HUES64 (cell line): ENCODE results near the gene MT1X.
"Not testable (repeated sequence)": the region's sequence is repeated elsewhere in the genome, so short reads cannot be mapped to it uniquely, and the experiment has no call there.

Source experiments
- H3K27ac ChIP-seq: 2 replicates; pipeline ENCODE4 v1.7.0; 2013; ENCODE audit warnings: low read depth, low read length, inconsistent platforms
- H3K27me3 ChIP-seq: 2 replicates; pipeline ENCODE4 v1.6.1; 2013; ENCODE audit warnings: mild to moderate bottlenecking, low read length; ENCODE audit not compliant: insufficient read depth
- H3K36me3 ChIP-seq: 2 replicates; pipeline ENCODE4 v1.6.1; 2013; ENCODE audit warnings: mild to moderate bottlenecking, low read length; ENCODE audit not compliant: insufficient read depth
- H3K4me1 ChIP-seq: 2 replicates; pipeline ENCODE4 v1.6.1; 2013; ENCODE audit warnings: mild to moderate bottlenecking, low read length, moderate library complexity; ENCODE audit not compliant: insufficient read depth
- H3K4me3 ChIP-seq: 2 replicates; pipeline ENCODE4 v1.5.1; 2013; ENCODE audit warnings: mild to moderate bottlenecking, low read length, moderate library complexity
- H3K9ac ChIP-seq: 2 replicates; pipeline ENCODE4 v1.6.1; 2013; ENCODE audit warnings: mild to moderate bottlenecking, low read depth, low read length
- H3K9me3 ChIP-seq: 2 replicates; pipeline ENCODE4 v1.6.1; 2013; ENCODE audit warnings: low read depth, low read length; ENCODE audit not compliant: insufficient read depth
- WGBS: fragments of 150-250, 120-280 bp; methylation state at CpG from one replicate; pipeline ENCODE4 v1.1.7; 2013; ENCODE audit warnings: missing lambda C conversion rate; 5-methylcytosine and 5-hydroxymethylcytosine counted together

Gene MT1X

GRCh38 chr16:56717532-56717931, 35.3 kb downstream of the MT1X start:
- WGBS = 87% methylated on average over 2 of the region's 2 CpGs
- H3K4me3 ChIP-seq, H3K36me3 ChIP-seq, H3K9ac ChIP-seq, H3K27ac ChIP-seq, H3K4me1 ChIP-seq, H3K9me3 ChIP-seq: not testable (repeated sequence)
- H3K27me3 ChIP-seq = peaks cover 14% of the 10 kb centered on the region

- Histone ChIP-seq H3K27ac (no peak overlapping the region), H3K9me3 (no peaks in the 10 kb centered on the region), H3K27me3 (peaks cover 9% of the 10 kb centered on the region; the same call in 1 of the 2 replicates), H3K36me3 (no peaks in the 10 kb centered on the region), H3K4me3 (no peak overlapping the region), H3K4me1 (no peaks in the 10 kb centered on the region), H3K9ac (no peak overlapping the region)
- WGBS = 80% methylated on average over 4 of the region's 5 CpGs
Observed at GRCh38 chr16:56722200-56722842, 40.1 kb downstream of the MT1X start.

- WGBS = 85% methylated on average over 3 of the region's 3 CpGs
Observed at GRCh38 chr16:56724191-56724590, 41.9 kb downstream of the MT1X start.

GRCh38 chr16:56726283-56726682, 44.0 kb downstream of the MT1X start:
- peaks cover 7% of the 10 kb centered on the region; the same call in 1 of the 2 replicates for H3K27me3 ChIP-seq
- H3K4me3 ChIP-seq = no peak overlapping the region
- no peak overlapping the region for H3K9ac ChIP-seq
- no peaks in the 10 kb centered on the region for H3K36me3 ChIP-seq
- H3K4me1 ChIP-seq = peaks cover 6% of the 10 kb centered on the region; the same call in 1 of the 2 replicates
- 85% methylated on average over 2 of the region's 2 CpGs for WGBS
- H3K9me3 ChIP-seq = no peaks in the 10 kb centered on the region
- H3K27ac ChIP-seq = no peak overlapping the region

More at GRCh38 chr16:56724191-56724590, 41.9 kb downstream of the MT1X start:
- H3K36me3 ChIP-seq = no peaks in the 10 kb centered on the region
- no peak overlapping the region for H3K27ac ChIP-seq
- no peaks in the 10 kb centered on the region for H3K9me3 ChIP-seq
- H3K4me1 ChIP-seq = peaks cover 4% of the 10 kb centered on the region; the same call in 1 of the 2 replicates
- H3K9ac ChIP-seq = no peak overlapping the region
- H3K27me3 ChIP-seq = peaks cover 7% of the 10 kb centered on the region; the same call in 1 of the 2 replicates
- no peak overlapping the region for H3K4me3 ChIP-seq

- no peak overlapping the region for H3K4me3 ChIP-seq
- H3K27me3 ChIP-seq = peaks cover 6% of the 10 kb centered on the region; the same call in 1 of the 2 replicates
- H3K27ac ChIP-seq = no peak overlapping the region
- H3K4me1 ChIP-seq = peaks cover 6% of the 10 kb centered on the region; the same call in 1 of the 2 replicates
- no peaks in the 10 kb centered on the region for H3K36me3 ChIP-seq
- no peaks in the 10 kb centered on the region for H3K9me3 ChIP-seq
- WGBS = 86% methylated on average over 6 of the region's 6 CpGs
- H3K9ac ChIP-seq = no peak overlapping the region
Observed at GRCh38 chr16:56726926-56727325, 44.7 kb downstream of the MT1X start.

GRCh38 chr16:56728027-56728426, 45.8 kb downstream of the MT1X start:
- Histone ChIP-seq H3K4me1 (peaks cover 6% of the 10 kb centered on the region; the same call in 1 of the 2 replicates), H3K27ac (no peak overlapping the region), H3K9ac (no peak overlapping the region), H3K36me3 (no peaks in the 10 kb centered on the region), H3K9me3 (no peaks in the 10 kb centered on the region), H3K4me3 (no peak overlapping the region), H3K27me3 (no peaks in the 10 kb centered on the region; the same call in 1 of the 2 replicates)
- WGBS = 89% methylated on average over 1 of the region's 1 CpG

- Histone ChIP-seq H3K9ac (peak overlapping the region; percentile 79), H3K27ac (peak overlapping the region; percentile 34; the same call in 1 of the 2 replicates), H3K4me3 (peak overlapping the region; percentile 93), H3K4me1 (peaks cover 6% of the 10 kb centered on the region; the same call in 1 of the 2 replicates), H3K9me3 (no peaks in the 10 kb centered on the region), H3K27me3 (no peaks in the 10 kb centered on the region), H3K36me3 (no peaks in the 10 kb centered on the region)
- 78% methylated on average over 8 of the region's 8 CpGs for WGBS
Observed at GRCh38 chr16:56728980-56729734, 46.9 kb downstream of the MT1X start.

GRCh38 chr16:56729735-56730662, 47.7 kb downstream of the MT1X start, which contains the start of gene NUP93:
NUP93 (plus strand) TSS chr16:56730129; CDS start chr16:56748248, 18,119 bp downstream.
- Histone ChIP-seq H3K9ac (peak within 1 kb of the TSS; percentile 94), H3K36me3 (no peaks in the 10 kb centered on the region), H3K9me3 (no peaks in the 10 kb centered on the region), H3K27ac (peak within 1 kb of the TSS; percentile 34), H3K4me3 (peak within 1 kb of the TSS; percentile 93), H3K4me1 (peaks cover 6% of the 10 kb centered on the region; the same call in 1 of the 2 replicates), H3K27me3 (no peaks in the 10 kb centered on the region)
- WGBS = under 1% methylated on average over 70 of the region's 70 CpGs

GRCh38 chr16:56732366-56732765, 50.1 kb downstream of the MT1X start:
- H3K4me3 ChIP-seq = no peak overlapping the region
- H3K9ac ChIP-seq = no peak overlapping the region
- peaks cover 6% of the 10 kb centered on the region; the same call in 1 of the 2 replicates for H3K4me1 ChIP-seq
- H3K36me3 ChIP-seq = no peaks in the 10 kb centered on the region
- H3K27ac ChIP-seq = no peak overlapping the region
- no peaks in the 10 kb centered on the region for H3K9me3 ChIP-seq
- H3K27me3 ChIP-seq = no peaks in the 10 kb centered on the region
- 92% methylated on average over 2 of the region's 2 CpGs for WGBS

GRCh38 chr16:56732832-56733231, 50.6 kb downstream of the MT1X start:
- H3K4me1 ChIP-seq = peaks cover 6% of the 10 kb centered on the region; the same call in 1 of the 2 replicates
- 0 out of 2 replicates have a peak, but pooled peaks cover 3% of the 10 kb centered on the region for H3K36me3 ChIP-seq

More at GRCh38 chr16:56732832-56733231, 50.6 kb downstream of the MT1X start:
- H3K27me3 ChIP-seq = no peaks in the 10 kb centered on the region
- no peak overlapping the region for H3K9ac ChIP-seq
- peaks cover 3% of the 10 kb centered on the region; the same call in 1 of the 2 replicates for H3K9me3 ChIP-seq
- no peak overlapping the region for H3K27ac ChIP-seq
- no peak overlapping the region for H3K4me3 ChIP-seq
- WGBS = 94% methylated on average over 1 of the region's 1 CpG
